GM12801 (cell line): ENCODE data around the gene LRRC55.

Experiments used
- TF ChIP-seq, protein P1 (sequence below): IDR thresholded peaks from one replicate; pipeline ENCODE4 v1.5.1; 2011; ENCODE audit warnings: control low read depth; ENCODE audit not compliant: insufficient read length; ENCODE audit errors: extremely low read depth

Gene LRRC55

DNA sequence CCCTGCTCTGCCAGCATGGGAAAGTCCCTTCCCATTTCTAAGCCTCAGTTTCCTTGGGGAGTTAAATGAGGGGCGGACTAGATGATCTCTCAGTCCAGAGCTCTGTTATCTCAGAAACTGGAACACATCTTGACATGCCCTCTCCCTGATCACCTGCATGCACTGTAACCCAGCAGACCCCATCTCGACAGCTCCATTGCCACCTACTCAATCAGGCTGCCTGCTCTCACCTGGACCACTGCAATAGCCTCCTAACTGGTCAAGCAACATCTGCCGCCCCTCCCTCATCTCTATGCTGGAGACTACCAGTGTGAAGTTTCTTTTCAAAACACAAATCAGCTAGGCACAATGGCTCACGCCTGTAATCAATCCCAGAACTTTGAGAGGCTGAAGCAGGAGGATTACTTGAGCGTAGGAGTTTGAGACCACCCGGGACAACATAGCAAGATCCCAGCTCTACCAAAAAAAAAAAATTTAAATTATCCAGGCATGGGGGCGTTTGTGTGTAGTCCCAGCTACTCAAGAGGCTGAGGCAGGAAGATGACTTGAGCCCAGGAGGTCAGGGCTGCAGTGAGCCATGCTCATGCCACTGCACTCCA, 22.2 kb downstream of the LRRC55 start:
- TF ChIP-seq, protein P1, sequence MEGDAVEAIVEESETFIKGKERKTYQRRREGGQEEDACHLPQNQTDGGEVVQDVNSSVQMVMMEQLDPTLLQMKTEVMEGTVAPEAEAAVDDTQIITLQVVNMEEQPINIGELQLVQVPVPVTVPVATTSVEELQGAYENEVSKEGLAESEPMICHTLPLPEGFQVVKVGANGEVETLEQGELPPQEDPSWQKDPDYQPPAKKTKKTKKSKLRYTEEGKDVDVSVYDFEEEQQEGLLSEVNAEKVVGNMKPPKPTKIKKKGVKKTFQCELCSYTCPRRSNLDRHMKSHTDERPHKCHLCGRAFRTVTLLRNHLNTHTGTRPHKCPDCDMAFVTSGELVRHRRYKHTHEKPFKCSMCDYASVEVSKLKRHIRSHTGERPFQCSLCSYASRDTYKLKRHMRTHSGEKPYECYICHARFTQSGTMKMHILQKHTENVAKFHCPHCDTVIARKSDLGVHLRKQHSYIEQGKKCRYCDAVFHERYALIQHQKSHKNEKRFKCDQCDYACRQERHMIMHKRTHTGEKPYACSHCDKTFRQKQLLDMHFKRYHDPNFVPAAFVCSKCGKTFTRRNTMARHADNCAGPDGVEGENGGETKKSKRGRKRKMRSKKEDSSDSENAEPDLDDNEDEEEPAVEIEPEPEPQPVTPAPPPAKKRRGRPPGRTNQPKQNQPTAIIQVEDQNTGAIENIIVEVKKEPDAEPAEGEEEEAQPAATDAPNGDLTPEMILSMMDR = no peak

DNA sequence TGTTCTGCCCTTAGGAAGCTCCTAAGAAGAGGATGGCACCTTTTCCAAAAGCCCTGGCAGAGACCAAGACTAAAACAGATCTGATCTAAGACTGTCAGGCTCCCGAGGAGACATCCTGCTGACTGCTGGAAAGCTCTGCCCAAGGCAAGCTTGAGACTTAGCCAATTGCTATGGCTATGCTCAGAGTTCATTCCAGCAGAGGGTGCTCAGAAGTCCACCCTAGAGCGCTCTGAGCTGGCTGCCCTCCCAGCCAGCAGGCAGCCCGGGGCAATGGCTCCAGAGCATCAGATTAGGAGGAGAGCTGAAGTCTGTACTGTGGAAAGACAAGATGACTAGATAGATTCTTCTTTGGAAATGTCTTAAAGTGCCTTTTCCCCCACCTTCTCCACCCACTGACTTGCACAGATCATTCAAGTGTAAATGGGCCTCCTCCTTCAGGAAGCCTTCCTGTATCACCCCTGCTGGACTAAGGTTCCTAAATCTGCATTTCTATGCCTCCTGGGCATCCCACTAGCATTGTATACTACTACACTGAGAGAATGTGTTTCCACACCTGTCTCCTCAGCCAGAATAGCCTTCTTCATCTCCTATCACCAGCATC, 23.4 kb downstream of the LRRC55 start:
- TF ChIP-seq, protein P1 = no peak

DNA sequence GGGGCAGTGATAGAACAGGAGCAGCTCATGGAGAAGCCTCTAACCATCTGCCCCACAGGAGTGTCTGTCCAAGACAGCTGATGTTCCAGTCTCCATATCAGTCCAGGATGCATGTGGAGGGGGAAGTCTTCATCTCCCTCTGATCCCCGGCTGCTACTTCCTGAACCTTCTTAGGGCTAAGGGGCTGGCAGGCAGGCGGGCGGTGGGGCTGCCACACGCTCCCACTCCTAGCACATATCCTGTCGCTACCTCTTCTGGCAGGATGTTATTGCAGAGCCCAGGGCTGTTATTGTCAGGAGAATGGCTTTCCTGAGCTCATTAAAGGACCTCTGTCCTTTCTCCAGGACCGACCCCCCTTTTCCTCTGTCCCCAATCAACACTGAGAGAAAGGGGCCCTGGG, 25.4 kb downstream of the LRRC55 start:
- TF ChIP-seq, protein P1 = no peak

DNA sequence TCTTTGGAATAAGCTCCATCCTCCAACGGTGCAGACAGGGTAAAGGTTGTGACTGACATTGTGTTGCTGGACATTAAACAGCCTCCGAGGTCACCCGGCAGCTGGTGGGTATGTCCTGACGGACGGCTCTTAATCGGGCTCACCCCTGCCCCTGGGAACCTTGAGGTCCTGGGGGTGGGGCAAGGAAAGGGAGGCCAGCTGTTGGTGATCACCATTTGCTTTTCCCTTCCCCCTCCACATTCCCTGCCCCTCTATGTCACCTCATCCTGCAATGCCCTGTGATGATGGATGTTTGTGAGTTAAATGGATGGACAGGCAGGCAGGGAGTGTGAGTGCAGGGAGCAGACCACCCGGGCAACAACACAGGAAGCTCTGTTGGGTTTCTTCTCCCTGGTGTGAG, 29.0 kb downstream of the LRRC55 start:
- TF ChIP-seq, protein P1 = no peak

DNA sequence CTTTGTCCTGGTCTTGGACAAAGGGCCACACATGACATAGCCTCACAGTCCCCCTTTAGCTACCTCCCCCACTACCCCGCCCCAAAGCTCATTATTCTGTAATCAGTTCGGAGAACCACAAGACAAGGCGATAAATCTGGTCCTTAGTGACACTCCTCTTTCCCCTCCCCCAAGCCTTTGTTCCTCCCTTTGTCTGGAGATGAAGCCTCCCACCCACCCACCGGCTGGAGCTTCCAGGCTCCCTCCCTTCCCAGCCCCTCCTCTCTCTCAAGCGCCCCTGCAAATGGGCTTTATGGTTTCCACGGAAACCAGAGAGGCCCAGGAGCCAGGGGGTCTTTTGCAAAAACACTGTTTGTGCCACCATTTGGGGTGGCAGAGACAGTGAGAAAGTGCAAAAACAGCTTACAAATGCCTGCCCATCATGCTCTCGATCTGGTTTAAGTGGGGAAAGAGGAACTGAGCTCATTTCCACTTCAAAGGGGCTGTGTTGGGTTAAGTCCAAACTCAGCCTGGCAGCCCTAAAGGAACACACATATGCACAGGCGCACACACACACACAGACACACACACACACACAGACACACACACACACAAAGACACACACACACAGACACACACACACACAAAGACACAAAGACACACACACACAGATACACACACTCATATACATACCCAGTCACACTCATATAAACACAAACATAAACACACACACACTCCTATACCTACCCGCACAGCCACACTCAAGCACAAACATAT, 31.8 kb downstream of the LRRC55 start:
- TF ChIP-seq, protein P1 = no peak

DNA sequence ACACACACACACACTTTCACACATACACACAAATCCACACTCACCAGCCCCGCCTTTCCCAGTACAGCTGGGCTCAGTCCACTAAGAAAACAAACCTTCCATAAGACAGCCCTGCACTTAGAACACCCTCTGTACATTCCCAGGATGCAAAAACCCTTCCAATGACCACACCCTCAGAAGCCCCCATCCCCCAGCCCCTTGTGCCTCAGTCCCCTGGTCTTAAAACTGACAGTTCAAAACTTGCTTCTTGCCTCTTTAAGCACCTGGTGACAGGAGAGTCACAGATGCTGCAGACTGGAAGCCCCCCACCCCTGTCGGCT, 32.3 kb downstream of the LRRC55 start:
- TF ChIP-seq, protein P1 = no peak

DNA sequence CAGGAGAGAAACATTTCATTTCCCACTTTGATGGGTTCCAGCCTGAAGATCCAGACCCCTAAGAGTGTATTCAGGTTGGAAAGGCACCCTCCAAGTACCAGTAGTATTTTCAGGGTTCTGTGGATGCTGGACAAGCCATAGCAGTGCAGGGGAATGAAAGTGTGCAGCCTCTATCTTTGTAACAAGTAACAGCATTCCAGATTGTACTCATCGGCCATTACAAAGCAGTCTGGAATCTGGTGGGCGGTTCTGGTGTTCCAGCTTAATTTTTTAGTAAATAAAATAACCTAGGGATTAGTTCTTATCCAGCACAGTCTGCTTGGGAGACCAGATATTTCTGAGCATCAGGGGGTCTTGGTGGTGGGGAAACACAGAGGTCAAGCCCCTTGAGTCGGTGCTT, 32.7 kb downstream of the LRRC55 start:
- TF ChIP-seq, protein P1 = no peak
